Fibroblast of pulmonary artery (primary cell): ENCODE data around the gene CMSS1.

Experiments used
- DNase-seq: peaks from one replicate; pipeline ENCODE4 v3.0.0-alpha.2; 2010; ENCODE audit warnings: low read depth
- H3K4me3 ChIP-seq: replicated peaks from 2 replicates; pipeline ENCODE4 v1.5.1; 2011; ENCODE audit warnings: low read depth, mild to moderate bottlenecking, control low read depth, low read length, moderate library complexity
- CTCF ChIP-seq: IDR thresholded peaks from 2 replicates; pipeline ENCODE4 v1.5.1; 2011; ENCODE audit warnings: mild to moderate bottlenecking, control low read depth, low read length, inconsistent platforms; ENCODE audit errors: missing control alignments

CMSS1 gene

GRCh38 chr3:99923873-99924272 is 106.2 kb downstream of the CMSS1 start:
- no peak for DNase-seq
- TF ChIP-seq CTCF = no peak
- H3K4me3 ChIP-seq = no peak overlapping the region

GRCh38 chr3:99925584-99926230 is 108.0 kb downstream of the CMSS1 start:
- H3K4me3 ChIP-seq = no peak overlapping the region
- DNase-seq = peak; percentile 82
- no peak for TF ChIP-seq CTCF

GRCh38 chr3:99927671-99928457 is 110.2 kb downstream of the CMSS1 start:
- TF ChIP-seq CTCF = no peak
- H3K4me3 ChIP-seq = no peak overlapping the region
- DNase-seq = no peak

GRCh38 chr3:99928771-99929744 is 111.4 kb downstream of the CMSS1 start:
- no peak for DNase-seq
- no peak overlapping the region for H3K4me3 ChIP-seq
- TF ChIP-seq CTCF = peak; percentile 5

- H3K4me3 ChIP-seq = no peak overlapping the region
- DNase-seq = peak; percentile 39
- no peak for TF ChIP-seq CTCF
Measured at GRCh38 chr3:99929745-99930139, 112.1 kb downstream of the CMSS1 start.

GRCh38 chr3:99931059-99931458 is 113.4 kb downstream of the CMSS1 start:
- no peak for TF ChIP-seq CTCF
- H3K4me3 ChIP-seq = no peak overlapping the region
- DNase-seq = no peak
